Measurements from ENCODE around the gene DEPDC4.

DEPDC4 gene

DNA sequence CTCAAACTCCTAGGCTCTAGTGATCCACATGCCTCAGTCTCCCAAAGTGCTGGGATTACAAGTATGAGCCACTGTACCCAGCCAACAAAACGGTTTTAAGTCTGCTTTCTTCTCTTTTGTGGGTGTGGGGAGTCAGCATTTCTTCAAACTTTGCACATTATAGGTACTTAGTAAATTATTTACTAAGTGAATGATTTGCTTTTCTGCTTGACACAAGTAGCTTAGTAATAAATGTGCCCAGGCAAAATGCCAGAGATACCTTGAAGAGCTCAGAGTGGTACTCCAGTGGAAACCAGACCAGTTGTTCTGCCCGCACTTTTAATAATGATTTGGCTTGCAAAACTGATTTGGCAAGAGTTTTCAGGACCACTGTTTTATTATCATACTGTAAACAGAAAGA lies 15.0 kb downstream of the DEPDC4 start:
- no peak overlapping the region for H3K4me2 ChIP-seq (ENCODE audit: low read length)
- no peaks in the 10 kb centered on the region for H3K9me2 ChIP-seq (ENCODE audit: low read depth, low read length)
- TF ChIP-seq, protein P1, sequence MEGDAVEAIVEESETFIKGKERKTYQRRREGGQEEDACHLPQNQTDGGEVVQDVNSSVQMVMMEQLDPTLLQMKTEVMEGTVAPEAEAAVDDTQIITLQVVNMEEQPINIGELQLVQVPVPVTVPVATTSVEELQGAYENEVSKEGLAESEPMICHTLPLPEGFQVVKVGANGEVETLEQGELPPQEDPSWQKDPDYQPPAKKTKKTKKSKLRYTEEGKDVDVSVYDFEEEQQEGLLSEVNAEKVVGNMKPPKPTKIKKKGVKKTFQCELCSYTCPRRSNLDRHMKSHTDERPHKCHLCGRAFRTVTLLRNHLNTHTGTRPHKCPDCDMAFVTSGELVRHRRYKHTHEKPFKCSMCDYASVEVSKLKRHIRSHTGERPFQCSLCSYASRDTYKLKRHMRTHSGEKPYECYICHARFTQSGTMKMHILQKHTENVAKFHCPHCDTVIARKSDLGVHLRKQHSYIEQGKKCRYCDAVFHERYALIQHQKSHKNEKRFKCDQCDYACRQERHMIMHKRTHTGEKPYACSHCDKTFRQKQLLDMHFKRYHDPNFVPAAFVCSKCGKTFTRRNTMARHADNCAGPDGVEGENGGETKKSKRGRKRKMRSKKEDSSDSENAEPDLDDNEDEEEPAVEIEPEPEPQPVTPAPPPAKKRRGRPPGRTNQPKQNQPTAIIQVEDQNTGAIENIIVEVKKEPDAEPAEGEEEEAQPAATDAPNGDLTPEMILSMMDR (IDR thresholded peaks at IDR 0.05; ENCODE audit: low read length) = no peak
- no peak for TF ChIP-seq EZH2 (IDR thresholded peaks at IDR 0.05; ENCODE audit: borderline replicate concordance, low read length)
- no peak overlapping the region for H3K9ac ChIP-seq (ENCODE audit: low read length)
- no peaks in the 10 kb centered on the region for H3K4me1 ChIP-seq (ENCODE audit: insufficient read depth, low read length, severe bottlenecking)
- no peaks in the 10 kb centered on the region for H3K9me3 ChIP-seq (ENCODE audit: low read length)
- H3K36me3 ChIP-seq (ENCODE audit: insufficient read depth, low read length) = no peaks in the 10 kb centered on the region
- H3K79me2 ChIP-seq (ENCODE audit: insufficient read depth, low read length) = no peaks in the 10 kb centered on the region
- no peaks in the 10 kb centered on the region for H3K27me3 ChIP-seq (ENCODE audit: insufficient read depth, low read length)
- no peaks in the 10 kb centered on the region; the same call in 1 of the 2 replicates for H3F3A ChIP-seq (ENCODE audit: insufficient read depth, low read length)
- H3K4me3 ChIP-seq (ENCODE audit: low read depth, low read length, poor library complexity, severe bottlenecking) = no peak overlapping the region
- H3K27ac ChIP-seq (ENCODE audit: low read depth, low read length, poor library complexity, severe bottlenecking) = no peak overlapping the region
- H4K20me1 ChIP-seq (ENCODE audit: insufficient read depth, low read length) = no peaks in the 10 kb centered on the region
- no peak overlapping the region for H2AFZ ChIP-seq (ENCODE audit: low read length)

DNA sequence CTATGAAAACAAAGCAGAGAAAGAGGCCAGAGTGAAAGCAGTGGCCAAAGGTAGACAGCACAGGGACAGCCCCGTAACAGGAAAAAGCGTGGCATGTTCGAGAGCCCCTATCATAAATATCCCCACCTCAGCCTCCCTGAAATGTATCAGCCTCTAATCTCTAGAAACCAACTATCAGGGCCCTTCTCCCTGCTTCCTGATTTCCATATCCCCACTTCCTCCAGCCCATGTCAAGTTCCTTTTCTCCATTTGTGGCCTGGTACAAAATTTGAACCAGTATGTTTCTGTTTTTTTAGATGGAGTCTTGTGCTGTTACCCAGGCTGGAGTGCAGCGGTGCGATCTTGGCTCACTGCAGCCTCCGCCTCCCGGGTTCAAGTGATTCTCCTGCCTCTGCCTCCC lies 16.9 kb downstream of the DEPDC4 start:
- no peaks in the 10 kb centered on the region for H3K79me2 ChIP-seq (ENCODE audit: insufficient read depth, low read length)
- H3K4me1 ChIP-seq (ENCODE audit: insufficient read depth, low read length, severe bottlenecking) = no peaks in the 10 kb centered on the region
- no peaks in the 10 kb centered on the region for H3K9me2 ChIP-seq (ENCODE audit: low read depth, low read length)
- H3K27me3 ChIP-seq (ENCODE audit: insufficient read depth, low read length) = no peaks in the 10 kb centered on the region
- no peaks in the 10 kb centered on the region; the same call in 1 of the 2 replicates for H3F3A ChIP-seq (ENCODE audit: insufficient read depth, low read length)
- H3K9me3 ChIP-seq (ENCODE audit: low read length) = no peaks in the 10 kb centered on the region
- no peak overlapping the region for H3K27ac ChIP-seq (ENCODE audit: low read depth, low read length, poor library complexity, severe bottlenecking)
- H3K4me2 ChIP-seq (ENCODE audit: low read length) = no peak overlapping the region
- no peak overlapping the region for H2AFZ ChIP-seq (ENCODE audit: low read length)
- no peak overlapping the region for H3K4me3 ChIP-seq (ENCODE audit: low read depth, low read length, poor library complexity, severe bottlenecking)
- H3K9ac ChIP-seq (ENCODE audit: low read length) = no peak overlapping the region
- no peaks in the 10 kb centered on the region for H3K36me3 ChIP-seq (ENCODE audit: insufficient read depth, low read length)
- H4K20me1 ChIP-seq (ENCODE audit: insufficient read depth, low read length) = no peaks in the 10 kb centered on the region
- TF ChIP-seq, protein P1 (IDR thresholded peaks at IDR 0.05; ENCODE audit: low read length) = no peak
- no peak for TF ChIP-seq EZH2 (IDR thresholded peaks at IDR 0.05; ENCODE audit: borderline replicate concordance, low read length)

DNA sequence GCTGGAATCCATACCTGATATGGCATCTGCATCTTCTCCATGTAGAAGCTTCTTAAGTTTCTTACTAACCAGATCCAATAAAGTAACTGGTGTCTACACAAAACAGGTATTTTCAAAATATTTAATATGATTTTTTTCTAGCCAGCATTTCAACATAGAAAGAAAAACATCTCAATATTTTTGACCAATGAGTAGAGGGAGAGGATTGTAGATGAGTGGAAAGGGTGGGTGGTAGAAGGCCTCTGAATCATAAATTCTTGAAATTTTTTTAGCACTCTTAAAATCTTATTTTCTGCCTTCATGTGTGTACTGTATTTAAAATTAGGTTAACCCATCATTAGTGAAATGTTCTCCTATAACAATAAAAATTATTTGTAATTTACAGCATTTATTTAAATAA lies 18.0 kb downstream of the DEPDC4 start:
- Histone ChIP-seq H3K27me3 (ENCODE audit: insufficient read depth, low read length) (no peaks in the 10 kb centered on the region), H3K4me3 (ENCODE audit: low read depth, low read length, poor library complexity, severe bottlenecking) (no peak overlapping the region), H3K9me2 (ENCODE audit: low read depth, low read length) (no peaks in the 10 kb centered on the region), H3K4me1 (ENCODE audit: insufficient read depth, low read length, severe bottlenecking) (no peaks in the 10 kb centered on the region), H3K27ac (ENCODE audit: low read depth, low read length, poor library complexity, severe bottlenecking) (no peak overlapping the region), H3K36me3 (ENCODE audit: insufficient read depth, low read length) (no peaks in the 10 kb centered on the region), H3K4me2 (ENCODE audit: low read length) (no peak overlapping the region), H3K79me2 (ENCODE audit: insufficient read depth, low read length) (no peaks in the 10 kb centered on the region), H2AFZ (ENCODE audit: low read length) (no peak overlapping the region), H4K20me1 (ENCODE audit: insufficient read depth, low read length) (no peaks in the 10 kb centered on the region), H3F3A (ENCODE audit: insufficient read depth, low read length) (no peaks in the 10 kb centered on the region; the same call in 1 of the 2 replicates), H3K9ac (ENCODE audit: low read length) (no peak overlapping the region), H3K9me3 (ENCODE audit: low read length) (no peaks in the 10 kb centered on the region)
- TF ChIP-seq, protein P1 (IDR thresholded peaks at IDR 0.05; ENCODE audit: low read length) = no peak
